HG03439 (cell line): ENCODE results near the gene PRR5.
"Not testable (repeated sequence)": the region's sequence is repeated elsewhere in the genome, so short reads cannot be mapped to it uniquely, and the experiment has no call there.

Experiments
- ATAC-seq: cut with Tn5 transposase; IDR thresholded peaks from one replicate; pipeline ENCODE4 v1.9.1; 2021; ENCODE audit warnings: mild to moderate bottlenecking, moderate library complexity; ENCODE audit not compliant: unreplicated experiment

Gene PRR5

DNA sequence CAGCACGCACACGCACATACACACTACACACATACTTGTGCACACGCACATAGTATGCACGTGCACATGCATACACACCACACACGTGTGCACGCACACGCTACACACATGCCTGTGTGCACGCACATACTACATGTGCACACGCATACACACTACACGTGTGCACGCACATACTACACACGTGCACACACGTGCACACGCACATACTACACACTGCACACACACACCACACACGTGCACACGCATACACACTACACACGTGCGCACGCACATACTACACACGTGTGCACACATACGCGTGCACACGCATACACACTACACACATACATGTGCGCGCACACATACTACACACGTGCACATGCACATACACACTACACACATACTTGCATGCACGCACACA, 30.7 kb downstream of the PRR5 start:
- no peak for ATAC-seq

DNA sequence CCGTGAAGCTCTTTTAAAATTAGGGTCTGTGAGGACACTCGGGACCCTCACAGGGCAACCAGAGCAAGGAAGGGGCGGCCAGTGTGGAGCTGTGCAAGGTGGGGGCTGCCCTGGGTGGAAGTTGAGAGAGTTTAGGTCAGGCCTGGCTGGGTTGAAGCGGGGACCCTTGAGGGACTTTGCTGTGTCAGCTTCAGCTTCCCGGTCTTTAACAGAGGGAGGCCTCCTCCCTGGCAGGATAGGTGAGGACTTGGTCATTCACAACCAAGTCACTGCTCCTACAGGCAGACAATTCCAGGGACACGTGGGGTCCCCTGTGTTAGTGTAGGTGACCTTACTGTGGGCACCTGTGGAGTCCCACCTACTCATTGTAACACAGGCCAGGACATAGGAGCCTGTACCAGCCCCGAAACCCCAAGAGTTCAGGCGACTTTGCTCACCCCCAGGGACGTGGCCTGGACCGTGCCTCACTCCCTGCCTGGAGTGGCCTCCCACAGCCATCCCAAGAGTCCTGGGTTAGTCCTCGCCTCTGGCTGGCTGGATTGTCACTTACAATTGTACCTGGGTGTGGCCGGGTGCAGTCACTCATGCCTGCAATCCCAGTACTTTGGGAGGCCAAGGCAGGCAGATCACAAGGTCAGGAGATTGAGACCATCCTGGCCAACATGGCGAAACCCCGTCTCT, 31.6 kb downstream of the PRR5 start:
- ATAC-seq: no peak

DNA sequence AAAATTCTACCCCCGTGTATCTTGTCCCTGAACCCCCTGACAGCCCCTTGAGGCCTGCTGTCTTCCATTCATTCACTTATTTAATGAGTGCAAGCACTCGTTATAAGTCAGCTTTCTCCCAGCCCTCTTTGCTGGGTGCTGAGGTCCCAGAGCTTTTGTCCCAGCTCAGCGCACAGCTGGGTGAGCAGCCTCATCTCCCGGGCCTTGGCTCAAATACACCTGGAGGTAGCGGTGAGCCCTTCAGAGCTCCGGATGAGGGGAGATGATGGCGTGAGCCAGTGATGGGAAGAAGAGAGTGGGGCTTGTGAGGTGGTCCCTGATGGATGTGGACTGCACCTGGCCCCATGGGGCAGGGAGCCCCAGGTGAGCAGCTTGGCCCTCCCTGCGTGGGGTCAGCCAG, 32.3 kb downstream of the PRR5 start:
- ATAC-seq: no peak

DNA sequence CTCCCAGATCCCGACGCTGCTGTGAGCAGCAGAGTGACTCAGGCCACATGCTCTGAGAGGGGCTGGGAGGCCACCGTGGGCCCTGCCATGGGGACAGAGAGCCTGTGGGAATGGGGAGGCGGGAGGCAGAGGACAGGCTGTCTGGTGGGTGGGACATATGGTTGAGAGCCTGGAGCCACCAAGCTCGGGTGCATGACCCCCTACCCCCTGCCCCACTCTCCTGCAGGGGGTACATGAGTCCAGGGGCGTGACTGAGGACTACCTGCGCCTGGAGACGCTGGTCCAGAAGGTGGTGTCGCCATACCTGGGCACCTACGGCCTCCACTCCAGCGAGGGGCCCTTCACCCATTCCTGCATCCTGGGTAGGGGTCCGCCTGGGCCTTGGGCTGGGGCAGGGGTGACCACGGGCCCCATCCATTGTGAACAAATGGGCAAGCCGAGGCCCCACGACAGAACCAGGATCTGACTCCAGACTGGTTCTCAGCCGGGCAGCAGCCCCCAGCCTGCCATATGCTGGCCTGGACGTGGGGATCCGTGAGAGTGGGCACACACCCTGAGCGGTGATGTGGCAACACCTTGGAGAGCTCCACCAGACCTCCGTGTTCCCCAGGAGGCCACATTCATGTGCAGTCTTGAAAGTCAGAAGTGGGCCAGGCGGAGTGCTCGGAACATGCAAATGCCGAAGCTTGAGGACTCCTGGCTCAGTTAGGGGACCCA, 33.0 kb downstream of the PRR5 start:
- no peak for ATAC-seq

DNA sequence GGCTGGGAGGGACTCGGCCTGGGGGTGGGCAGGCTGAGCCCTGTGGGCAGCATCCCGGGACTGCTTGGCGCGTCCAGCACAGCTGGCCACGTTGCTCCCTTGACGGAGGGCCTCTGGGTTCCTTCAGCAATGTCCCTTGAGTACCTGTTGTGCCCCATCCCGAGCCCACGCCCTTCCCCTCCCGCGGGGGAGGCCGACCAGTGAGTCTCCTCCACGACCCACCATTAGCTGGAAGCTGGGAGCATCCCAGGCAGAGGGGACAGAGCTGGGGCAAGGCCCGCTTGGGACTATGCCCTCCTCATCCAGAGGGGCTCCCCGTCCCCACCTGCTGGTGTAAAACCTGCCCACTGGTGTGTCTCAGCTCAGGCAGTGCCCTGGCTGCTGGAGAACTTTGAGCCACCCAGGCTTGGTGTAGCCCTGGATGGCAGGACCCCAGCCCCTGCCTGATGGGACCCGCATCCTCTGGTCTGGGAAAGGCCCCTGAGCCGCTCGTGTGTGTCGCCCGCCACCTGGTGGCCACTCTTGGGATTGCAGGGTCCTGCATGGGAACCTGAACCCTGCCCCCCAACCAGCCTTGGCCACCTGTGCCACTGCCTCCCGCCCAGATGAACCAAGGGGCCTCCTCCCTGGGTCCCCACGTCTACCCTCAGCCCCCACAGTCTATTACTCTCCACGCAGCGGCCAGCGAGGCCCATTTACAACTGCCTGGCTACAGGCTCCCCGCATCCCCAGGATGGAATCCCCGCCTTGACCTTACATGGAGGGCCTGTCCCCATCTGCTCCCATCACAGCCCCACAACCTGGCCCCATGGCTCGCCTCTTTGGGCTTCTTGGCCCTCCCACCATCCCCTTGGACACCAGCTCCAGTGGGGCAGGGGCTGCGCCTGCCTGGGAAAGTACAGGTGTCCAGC, 33.8 kb downstream of the PRR5 start:
- no peak for ATAC-seq

DNA sequence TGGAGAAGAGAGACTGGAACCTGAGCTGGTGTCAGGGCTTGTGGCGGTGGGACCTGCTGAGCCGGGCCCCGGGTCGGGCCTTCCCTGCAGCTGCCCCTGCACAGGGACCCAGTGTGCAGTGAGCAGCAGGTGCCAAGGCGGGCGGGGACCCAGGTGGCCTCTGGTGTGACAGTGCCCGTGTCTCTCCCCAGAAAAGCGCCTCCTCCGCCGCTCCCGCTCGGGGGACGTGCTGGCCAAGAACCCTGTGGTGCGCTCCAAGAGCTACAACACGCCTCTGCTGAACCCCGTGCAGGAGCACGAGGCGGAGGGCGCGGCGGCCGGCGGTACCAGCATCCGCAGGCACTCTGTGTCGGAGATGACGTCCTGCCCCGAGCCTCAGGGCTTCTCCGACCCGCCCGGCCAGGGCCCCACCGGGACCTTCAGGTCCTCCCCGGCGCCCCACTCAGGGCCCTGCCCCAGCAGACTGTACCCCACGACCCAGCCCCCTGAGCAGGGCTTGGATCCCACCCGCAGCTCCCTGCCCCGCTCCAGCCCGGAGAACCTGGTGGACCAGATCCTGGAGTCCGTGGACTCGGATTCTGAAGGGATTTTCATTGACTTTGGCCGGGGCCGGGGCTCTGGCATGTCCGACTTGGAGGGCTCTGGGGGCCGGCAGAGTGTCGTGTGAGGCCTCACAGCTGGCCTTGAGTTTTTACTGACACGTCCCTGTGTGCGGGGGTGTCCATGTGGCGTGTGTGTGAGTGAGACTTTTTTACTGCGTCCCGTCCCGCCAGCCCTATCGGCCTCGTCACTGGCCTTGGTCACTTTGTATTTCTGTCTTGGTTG, 34.8 kb downstream of the PRR5 start:
- no peak for ATAC-seq

DNA sequence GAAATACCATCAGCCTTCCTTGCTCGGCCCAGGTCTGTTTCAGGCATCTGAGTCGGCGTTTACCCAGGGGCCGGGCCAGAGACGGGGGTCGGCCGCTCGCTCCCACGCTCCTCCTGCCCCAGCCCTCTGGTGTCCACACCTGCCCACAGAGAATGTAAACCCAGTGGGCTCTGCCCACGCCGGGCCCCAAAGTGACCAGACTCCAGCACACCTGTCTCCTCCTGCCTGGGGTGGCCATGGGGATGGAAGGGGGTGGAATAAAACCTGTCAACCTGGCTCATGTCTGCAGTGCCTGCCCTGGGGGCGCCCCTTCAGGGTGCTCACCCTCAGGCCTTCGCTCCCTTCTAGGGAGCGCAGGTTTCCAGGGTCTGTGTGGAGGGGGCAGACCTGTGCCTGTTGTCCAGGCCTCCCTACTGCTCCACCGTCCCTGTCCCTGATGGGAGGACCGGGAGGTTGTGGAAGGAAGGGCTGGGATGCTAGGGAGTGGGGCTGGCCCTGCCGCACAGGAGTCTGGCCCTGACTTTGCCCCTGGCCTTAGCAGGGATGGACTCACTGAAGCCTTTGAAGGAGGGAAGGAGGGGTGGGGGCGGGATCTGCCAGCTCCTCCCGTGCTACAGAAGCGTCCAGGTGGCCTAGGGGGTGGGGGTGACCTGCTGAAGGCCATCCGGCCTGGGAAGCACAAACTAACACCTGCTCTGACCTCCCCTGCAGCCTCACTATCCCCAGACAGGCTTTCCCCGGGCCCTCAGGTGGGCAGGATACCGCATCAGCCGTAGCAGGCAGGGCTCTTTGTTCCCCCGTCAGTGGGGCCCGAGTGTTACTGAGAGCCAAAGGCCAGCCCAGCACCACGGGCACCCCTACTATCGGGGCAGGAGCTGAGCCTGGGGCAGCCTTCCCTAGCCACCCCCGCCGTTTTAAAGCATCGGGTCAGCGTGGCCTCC, 35.7 kb downstream of the PRR5 start:
- no peak for ATAC-seq

DNA sequence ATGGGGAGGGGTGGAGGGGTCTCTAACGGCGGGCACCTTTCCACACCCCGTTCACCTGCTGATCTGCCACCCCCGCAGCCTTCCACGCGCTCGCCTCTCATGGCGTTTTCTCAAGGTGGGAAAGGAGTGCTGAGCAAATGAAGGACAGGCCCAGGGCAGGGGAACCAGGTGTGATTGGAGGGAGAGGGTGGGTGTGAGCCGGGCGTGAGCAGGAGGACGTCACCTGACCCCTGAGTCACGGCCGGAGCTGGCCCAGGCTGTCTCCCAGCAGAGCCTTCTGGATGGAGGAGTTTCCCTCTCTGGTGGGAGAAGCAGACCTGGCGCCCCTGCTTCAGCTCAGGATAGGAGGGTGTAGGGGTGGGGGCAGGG, 36.3 kb downstream of the PRR5 start:
- ATAC-seq: no peak

DNA sequence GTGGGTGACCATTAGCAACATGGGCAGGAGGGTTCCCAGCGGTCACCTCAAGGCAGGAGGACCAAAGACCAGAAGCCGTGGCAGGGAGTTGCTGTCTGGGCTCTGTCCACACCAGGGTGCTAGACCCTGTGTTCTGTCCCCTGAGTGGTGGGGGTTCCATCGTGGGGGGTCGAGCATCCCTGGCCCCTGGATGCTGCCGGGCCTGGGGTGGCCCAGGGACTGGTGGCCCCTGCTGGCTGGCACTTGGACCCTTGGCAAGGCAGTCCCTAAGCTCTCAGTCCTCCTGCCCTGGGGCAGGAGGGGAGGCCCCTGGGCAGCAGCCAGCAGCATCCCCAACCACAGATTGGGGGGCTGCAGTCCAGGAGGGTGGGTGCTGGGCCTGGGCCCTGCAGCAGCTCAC, 37.0 kb downstream of the PRR5 start:
- no peak for ATAC-seq

DNA sequence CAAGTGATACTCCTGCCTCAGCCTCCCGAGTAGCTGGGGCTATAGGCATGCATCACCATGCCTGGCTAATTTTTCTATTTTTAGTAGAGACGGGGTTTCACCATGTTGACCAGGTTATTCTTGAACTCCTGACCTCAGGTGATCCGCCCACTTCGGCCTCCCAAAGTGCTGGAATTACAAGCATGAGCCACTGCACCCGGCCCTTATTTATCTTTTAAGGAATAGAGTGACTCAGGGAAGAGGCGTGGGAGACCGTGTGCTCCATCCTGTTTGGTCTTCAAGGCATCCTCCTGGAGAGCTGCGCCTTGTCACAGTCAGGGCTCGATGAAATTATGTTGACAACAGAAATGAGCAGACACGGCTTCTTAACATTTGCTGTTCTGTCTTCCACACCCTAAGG, 37.7 kb downstream of the PRR5 start:
- ATAC-seq: not testable (repeated sequence)

DNA sequence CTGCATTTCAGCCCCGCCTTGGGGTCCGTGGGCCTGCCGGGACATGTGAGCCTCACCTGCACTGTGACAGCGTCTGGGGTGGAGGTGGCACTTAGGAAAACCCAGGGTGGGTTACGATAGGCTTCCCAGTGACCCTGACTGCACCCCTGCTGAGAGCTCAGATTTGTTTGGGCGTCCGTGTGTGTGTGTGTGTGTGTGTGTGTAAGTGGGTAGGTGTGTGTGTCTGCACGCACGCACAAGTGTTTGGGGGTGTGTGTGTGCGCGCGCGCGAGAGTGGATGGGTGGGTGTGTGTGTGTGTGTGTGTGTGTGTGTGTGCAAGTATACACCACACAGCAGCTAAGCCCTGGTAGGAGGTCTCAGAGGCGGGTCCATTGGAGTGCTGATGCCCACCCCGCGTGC, 38.3 kb downstream of the PRR5 start:
- ATAC-seq: no peak

DNA sequence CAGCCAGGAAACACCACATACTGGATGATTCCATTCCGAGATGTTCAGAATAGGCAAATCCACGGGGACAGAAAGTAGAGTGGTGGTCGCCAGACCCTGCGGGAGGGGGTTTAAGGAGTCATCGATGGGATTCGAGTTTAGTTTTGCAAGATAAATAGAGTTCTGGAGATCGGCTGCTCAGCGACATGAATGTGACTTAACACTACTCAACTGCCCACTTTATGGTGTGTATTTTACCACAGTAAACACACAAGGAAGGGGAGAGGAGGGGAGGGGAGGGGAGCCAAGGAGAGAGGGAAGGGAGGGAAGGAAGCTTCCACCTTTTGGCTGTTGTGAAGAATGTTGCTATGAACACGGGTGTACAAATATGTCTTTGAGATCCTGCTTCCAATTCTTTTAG, 39.9 kb downstream of the PRR5 start:
- ATAC-seq: no peak

DNA sequence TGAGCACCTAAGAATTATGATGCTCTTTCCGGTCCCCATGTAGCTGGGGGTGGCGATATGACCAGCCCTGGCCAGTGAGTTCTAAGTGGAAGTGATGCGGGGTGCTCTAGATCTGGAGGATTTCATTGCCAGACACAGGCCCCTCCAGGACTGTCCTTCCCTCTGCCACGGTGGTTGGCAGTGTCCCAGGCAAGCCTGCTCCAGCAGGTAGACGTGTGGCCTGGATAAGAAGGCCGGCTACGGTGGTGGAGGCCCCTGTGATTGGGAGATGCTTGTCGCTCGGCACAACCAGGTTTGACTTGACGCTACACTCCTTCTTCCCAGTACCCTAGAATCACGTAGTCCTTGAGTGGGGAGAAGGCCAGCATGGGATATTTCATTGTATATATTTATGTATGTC, 41.2 kb downstream of the PRR5 start:
- ATAC-seq: no peak

DNA sequence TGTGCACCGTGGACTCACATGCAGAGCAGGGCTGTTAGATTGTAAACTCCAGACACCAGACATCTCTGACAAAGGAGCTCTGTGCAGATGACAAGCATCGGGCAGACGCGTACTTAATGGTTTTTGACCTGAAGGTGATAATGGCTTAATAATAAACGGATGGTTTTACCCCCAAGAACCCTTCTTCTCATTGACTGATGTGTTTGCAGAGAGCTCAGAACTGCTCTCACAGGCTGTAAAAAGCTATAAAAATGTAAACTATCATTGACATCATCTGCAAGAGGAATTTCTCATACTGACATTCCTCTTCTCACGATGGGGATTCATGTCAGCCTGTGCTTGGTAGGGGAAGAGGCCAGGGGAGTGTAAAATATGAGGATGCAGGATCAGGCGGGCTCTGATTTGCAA, 41.8 kb downstream of the PRR5 start:
- no peak for ATAC-seq

DNA sequence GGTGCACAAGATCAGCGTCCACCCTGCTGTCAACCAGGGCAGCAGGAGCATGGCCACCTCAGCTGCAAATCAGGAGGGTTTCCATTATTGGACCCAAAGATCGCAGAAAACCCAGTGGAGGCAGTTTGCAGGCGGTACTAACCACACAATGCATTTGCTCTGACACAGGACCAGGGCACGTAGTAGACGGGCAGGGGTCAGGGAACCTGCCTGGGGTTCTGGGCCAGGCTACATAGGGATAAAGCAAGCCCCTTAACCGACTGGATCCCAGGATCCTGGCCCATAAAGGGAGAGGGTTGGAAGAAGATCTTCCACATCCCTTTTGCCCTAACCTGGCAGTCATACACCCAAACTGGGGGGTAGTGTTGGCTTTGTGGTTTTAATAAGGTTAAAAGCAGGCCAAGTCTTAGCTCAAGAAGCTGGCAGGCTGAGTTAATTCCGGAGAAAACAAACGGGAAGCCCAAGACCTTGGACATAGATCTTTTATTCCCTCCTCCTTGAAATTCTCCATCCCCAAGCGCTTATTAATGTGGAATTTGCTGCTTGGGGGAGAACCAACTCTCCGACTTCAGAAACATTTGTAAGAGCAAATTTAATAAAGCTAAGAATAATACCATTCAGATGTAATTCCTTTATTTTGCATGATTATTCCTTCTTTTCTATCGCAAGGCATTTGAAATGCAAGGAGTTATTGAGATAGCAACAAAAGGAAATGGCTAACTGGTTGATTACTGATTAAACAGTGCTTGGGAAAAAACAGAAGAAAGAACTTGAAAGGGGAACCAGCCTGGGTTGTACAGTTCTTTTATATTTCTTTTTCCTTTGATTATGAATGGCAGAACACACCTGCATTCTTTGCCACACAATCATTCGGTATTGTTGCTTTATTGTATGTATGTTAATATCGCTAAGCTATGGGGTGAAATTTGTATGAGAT, 44.1 kb downstream of the PRR5 start:
- ATAC-seq: no peak

DNA sequence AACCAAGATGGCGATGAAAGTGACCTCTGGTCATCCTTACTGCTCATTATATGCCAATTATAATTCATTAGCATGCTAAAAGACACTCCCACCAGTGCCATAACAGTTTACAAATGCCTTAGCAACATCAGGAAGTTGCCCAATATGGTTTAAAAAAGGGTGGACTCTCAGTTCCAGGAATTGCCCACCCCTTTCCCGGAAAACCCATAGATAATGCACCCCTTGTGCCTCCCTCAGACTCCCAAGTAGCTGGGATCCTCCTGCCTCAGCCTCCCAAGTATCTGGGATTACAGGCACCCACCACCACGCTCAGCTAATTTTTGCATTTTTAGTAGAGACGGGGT, 45.8 kb downstream of the PRR5 start:
- ATAC-seq: not testable (repeated sequence)

DNA sequence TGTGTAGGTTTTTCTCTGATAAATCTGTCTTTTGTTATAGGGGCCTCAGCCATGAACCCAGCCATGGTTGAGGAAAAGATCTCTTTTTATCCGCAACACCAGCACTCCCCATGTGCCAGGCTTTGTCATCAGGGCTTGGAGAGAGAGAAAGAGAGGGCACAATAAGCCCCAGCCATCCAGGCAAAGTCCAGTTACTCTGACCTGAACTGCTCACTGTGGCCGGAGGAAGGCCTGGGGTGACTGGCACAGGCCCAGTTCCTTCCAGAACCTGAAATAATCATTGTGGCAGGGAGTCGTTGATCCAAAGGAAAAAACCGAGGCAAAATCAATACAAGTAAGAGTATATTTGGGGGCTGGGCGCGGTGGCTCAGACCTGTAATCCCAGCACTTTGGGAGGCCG, 46.5 kb downstream of the PRR5 start:
- ATAC-seq: no peak

DNA sequence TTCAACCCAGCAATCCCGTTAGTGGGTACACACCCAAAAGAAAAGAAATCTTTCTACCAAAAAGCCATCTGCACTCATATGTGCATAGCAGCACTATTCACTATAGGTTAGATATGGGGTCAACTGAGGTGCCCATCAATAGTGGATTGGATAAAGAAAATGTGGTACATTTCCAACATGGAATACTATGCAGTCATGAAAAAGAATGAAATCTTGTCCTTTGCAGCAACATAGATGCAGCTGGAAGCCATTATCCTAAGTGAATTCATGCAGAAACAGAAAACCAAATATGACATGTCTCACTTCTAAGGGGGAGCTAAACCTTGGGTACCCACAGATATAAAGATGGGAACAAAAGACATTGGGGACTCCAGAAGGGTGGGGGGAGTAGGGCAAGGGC, 48.5 kb downstream of the PRR5 start:
- no peak for ATAC-seq
